ENCODE measurements around the gene SNTB2.

Gene SNTB2

DNA sequence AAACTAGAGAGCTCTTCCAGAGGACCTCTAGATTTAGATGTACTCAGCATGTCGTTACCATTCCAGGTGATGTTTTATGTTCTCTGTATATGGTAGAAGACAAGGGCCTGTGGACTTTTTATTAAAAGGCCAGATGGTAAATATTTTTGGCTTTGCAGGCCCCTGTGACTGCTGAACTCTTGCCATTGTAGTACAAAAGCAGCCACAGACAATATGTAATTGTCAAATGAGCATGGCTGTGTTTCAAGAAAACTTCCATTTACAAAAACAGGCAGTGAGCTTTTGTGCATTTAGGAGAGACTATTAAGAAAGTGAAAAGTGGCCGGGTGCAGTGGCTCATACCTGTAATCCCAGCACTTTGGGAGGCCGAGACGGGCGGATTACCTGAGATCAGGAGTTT lies 157.2 kb downstream of the SNTB2 start:
- no peaks in the 10 kb centered on the region for H3K27me3 ChIP-seq (ENCODE audit: control insufficient read depth in 3 of 3, insufficient read depth in 3 of 3, low read depth in 1 of 3, low read length in 3 of 3)
- H2BK12ac ChIP-seq (ENCODE audit: low read length), result no peak overlapping the region
- no peak overlapping the region for H3K14ac ChIP-seq (ENCODE audit: low read length)
- H3K9ac ChIP-seq (ENCODE audit: low read depth, low read length, poor library complexity), result no peak overlapping the region
- no peak overlapping the region for H3K4me3 ChIP-seq (ENCODE audit: low read length in 2 of 2)
- H3K4ac ChIP-seq (ENCODE audit: low read length), result no peak overlapping the region
- no peak overlapping the region for H2BK120ac ChIP-seq (ENCODE audit: low read depth, low read length)
- H2BK5ac ChIP-seq (ENCODE audit: low read length), result no peak overlapping the region
- no peak for DNase-seq (ENCODE audit: low spot score)
- no peak overlapping the region for H2AK5ac ChIP-seq (ENCODE audit: low read depth, low read length)
- no peak overlapping the region for H2AFZ ChIP-seq (ENCODE audit: low read length)
- WGBS, 2 donors (ENCODE audit: extremely low coverage in 2 of 2, insufficient read length in 2 of 2, insufficient replicate concordance in 1 of 2), result no CpG with 5 or more reads among the region's 5 CpGs
- H3K27ac ChIP-seq (replicated peaks; ENCODE audit: low read length), result no peak overlapping the region
- H3K4me2 ChIP-seq (ENCODE audit: insufficient read depth, low read length, poor library complexity, severe bottlenecking), result no peak overlapping the region
- no peak overlapping the region for H4K8ac ChIP-seq (ENCODE audit: low read depth, low read length)
- H2BK15ac ChIP-seq (ENCODE audit: low read length), result no peak overlapping the region
- no peak overlapping the region for H3K23ac ChIP-seq (ENCODE audit: low read depth, low read length, poor library complexity)
- peaks cover 3 to 7% of the 10 kb centered on the region in 2 donors for H3K4me1 ChIP-seq (ENCODE audit: control insufficient read depth in 2 of 2, insufficient read depth in 1 of 2, low read depth in 1 of 2, low read length in 2 of 2)
- H3K9me3 ChIP-seq (replicated peaks in 1 of 2; ENCODE audit: control insufficient read depth in 2 of 2, insufficient read depth in 1 of 2, low read depth in 1 of 2, low read length in 2 of 2), result no peaks in the 10 kb centered on the region
- no peak overlapping the region for H4K91ac ChIP-seq (ENCODE audit: low read depth, low read length, poor library complexity)
- no peak overlapping the region for H3K18ac ChIP-seq (ENCODE audit: low read length)
- H3K36me3 ChIP-seq (replicated peaks in 1 of 2; ENCODE audit: control insufficient read depth in 2 of 2, insufficient read depth in 2 of 2, low read length in 2 of 2), result peaks cover 10 to 52% of the 10 kb centered on the region in 2 donors
- peaks cover 7% of the 10 kb centered on the region for H3K79me1 ChIP-seq (ENCODE audit: low read depth, low read length)

DNA sequence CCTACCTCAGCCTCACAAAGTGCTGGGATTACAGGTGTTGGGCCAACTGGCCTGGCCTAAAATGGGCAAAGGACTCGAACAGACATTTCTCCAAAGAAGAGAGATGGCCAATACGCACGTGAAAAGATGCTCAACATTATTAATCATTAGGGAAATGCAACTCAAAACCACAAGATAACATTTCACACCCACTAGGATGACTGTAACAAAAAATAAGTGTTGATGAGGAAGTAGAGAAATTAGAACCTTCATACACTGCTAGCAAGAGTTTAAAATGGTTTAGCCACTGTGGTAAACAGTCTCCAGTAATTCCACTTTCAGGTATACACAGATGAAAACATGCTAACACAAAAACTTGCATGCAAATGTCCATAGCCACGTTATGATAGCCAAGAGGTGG lies 159.0 kb downstream of the SNTB2 start:
- Histone ChIP-seq H2AFZ (ENCODE audit: low read length) (no peak overlapping the region), H3K79me1 (ENCODE audit: low read depth, low read length) (no peaks in the 10 kb centered on the region), H2BK12ac (ENCODE audit: low read length) (no peak overlapping the region), H2BK120ac (ENCODE audit: low read depth, low read length) (no peak overlapping the region), H3K14ac (ENCODE audit: low read length) (no peak overlapping the region), H2BK15ac (ENCODE audit: low read length) (no peak overlapping the region), H3K4me1 (ENCODE audit: control insufficient read depth in 2 of 2, insufficient read depth in 1 of 2, low read depth in 1 of 2, low read length in 2 of 2) (peaks cover 0 to 1% of the 10 kb centered on the region in 2 donors), H4K91ac (ENCODE audit: low read depth, low read length, poor library complexity) (no peak overlapping the region), H3K27me3 (ENCODE audit: control insufficient read depth in 3 of 3, insufficient read depth in 3 of 3, low read depth in 1 of 3, low read length in 3 of 3) (no peaks in the 10 kb centered on the region), H3K18ac (ENCODE audit: low read length) (no peak overlapping the region), H3K9ac (ENCODE audit: low read depth, low read length, poor library complexity) (no peak overlapping the region), H3K4me2 (ENCODE audit: insufficient read depth, low read length, poor library complexity, severe bottlenecking) (no peak overlapping the region), H3K23ac (ENCODE audit: low read depth, low read length, poor library complexity) (no peak overlapping the region), H2AK5ac (ENCODE audit: low read depth, low read length) (no peak overlapping the region), H3K4ac (ENCODE audit: low read length) (no peak overlapping the region), H3K27ac (replicated peaks; ENCODE audit: low read length) (no peak overlapping the region), H3K36me3 (replicated peaks in 1 of 2; ENCODE audit: control insufficient read depth in 2 of 2, insufficient read depth in 2 of 2, low read length in 2 of 2) (peaks cover 10 to 59% of the 10 kb centered on the region in 2 donors), H2BK5ac (ENCODE audit: low read length) (no peak overlapping the region), H3K4me3 (ENCODE audit: low read length in 2 of 2) (no peak overlapping the region), H4K8ac (ENCODE audit: low read depth, low read length) (no peak overlapping the region), H3K9me3 (replicated peaks in 1 of 2; ENCODE audit: control insufficient read depth in 2 of 2, insufficient read depth in 1 of 2, low read depth in 1 of 2, low read length in 2 of 2) (no peaks in the 10 kb centered on the region)
- no peak for DNase-seq (ENCODE audit: low spot score)
- WGBS, 2 donors (ENCODE audit: extremely low coverage in 2 of 2, insufficient read length in 2 of 2, insufficient replicate concordance in 1 of 2), result no CpG with 5 or more reads among the region's 4 CpGs

DNA sequence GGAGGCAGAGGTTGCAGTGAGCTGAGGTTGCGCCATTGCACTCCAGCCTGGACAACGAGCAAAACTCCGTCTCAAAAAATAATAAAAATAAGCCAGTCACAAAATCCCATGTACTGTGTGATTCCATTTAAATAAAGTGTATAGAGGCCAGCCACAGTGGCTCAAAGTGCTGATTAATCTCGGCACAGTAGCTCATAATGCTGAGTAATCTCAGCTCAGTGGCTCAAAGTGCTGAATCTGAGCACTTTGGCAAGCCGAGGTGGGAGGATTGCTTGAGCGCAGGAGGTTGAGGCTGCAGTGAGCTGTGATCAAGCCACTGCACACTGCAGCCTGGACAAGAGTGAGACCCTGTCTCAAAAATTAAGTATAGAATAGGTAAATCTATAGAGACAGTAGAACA lies 159.7 kb downstream of the SNTB2 start:
- no peaks in the 10 kb centered on the region for H3K27me3 ChIP-seq (ENCODE audit: control insufficient read depth in 3 of 3, insufficient read depth in 3 of 3, low read depth in 1 of 3, low read length in 3 of 3)
- H3K14ac ChIP-seq (ENCODE audit: low read length), result no peak overlapping the region
- DNase-seq (ENCODE audit: low spot score), result no peak
- no peak overlapping the region for H3K4ac ChIP-seq (ENCODE audit: low read length)
- H2AFZ ChIP-seq (ENCODE audit: low read length), result no peak overlapping the region
- no peak overlapping the region for H4K8ac ChIP-seq (ENCODE audit: low read depth, low read length)
- no peak overlapping the region for H3K23ac ChIP-seq (ENCODE audit: low read depth, low read length, poor library complexity)
- H3K9me3 ChIP-seq (replicated peaks in 1 of 2; ENCODE audit: control insufficient read depth in 2 of 2, insufficient read depth in 1 of 2, low read depth in 1 of 2, low read length in 2 of 2), result no peaks in the 10 kb centered on the region
- H2BK12ac ChIP-seq (ENCODE audit: low read length), result no peak overlapping the region
- no peak overlapping the region for H3K18ac ChIP-seq (ENCODE audit: low read length)
- H3K4me1 ChIP-seq (ENCODE audit: control insufficient read depth in 2 of 2, insufficient read depth in 1 of 2, low read depth in 1 of 2, low read length in 2 of 2), result no peaks in the 10 kb centered on the region
- no peak overlapping the region for H2BK5ac ChIP-seq (ENCODE audit: low read length)
- no peak overlapping the region for H4K91ac ChIP-seq (ENCODE audit: low read depth, low read length, poor library complexity)
- H3K9ac ChIP-seq (ENCODE audit: low read depth, low read length, poor library complexity), result no peak overlapping the region
- WGBS, 2 donors (ENCODE audit: extremely low coverage in 2 of 2, insufficient read length in 2 of 2, insufficient replicate concordance in 1 of 2), result no CpG with 5 or more reads among the region's 6 CpGs
- no peak overlapping the region for H2BK120ac ChIP-seq (ENCODE audit: low read depth, low read length)
- no peak overlapping the region for H3K4me3 ChIP-seq (ENCODE audit: low read length in 2 of 2)
- no peak overlapping the region for H2AK5ac ChIP-seq (ENCODE audit: low read depth, low read length)
- no peak overlapping the region for H3K27ac ChIP-seq (replicated peaks; ENCODE audit: low read length)
- no peaks in the 10 kb centered on the region for H3K79me1 ChIP-seq (ENCODE audit: low read depth, low read length)
- H3K36me3 ChIP-seq (replicated peaks in 1 of 2; ENCODE audit: control insufficient read depth in 2 of 2, insufficient read depth in 2 of 2, low read length in 2 of 2), result peaks cover 5 to 58% of the 10 kb centered on the region in 2 donors
- H2BK15ac ChIP-seq (ENCODE audit: low read length), result no peak overlapping the region
- H3K4me2 ChIP-seq (ENCODE audit: insufficient read depth, low read length, poor library complexity, severe bottlenecking), result no peak overlapping the region

DNA sequence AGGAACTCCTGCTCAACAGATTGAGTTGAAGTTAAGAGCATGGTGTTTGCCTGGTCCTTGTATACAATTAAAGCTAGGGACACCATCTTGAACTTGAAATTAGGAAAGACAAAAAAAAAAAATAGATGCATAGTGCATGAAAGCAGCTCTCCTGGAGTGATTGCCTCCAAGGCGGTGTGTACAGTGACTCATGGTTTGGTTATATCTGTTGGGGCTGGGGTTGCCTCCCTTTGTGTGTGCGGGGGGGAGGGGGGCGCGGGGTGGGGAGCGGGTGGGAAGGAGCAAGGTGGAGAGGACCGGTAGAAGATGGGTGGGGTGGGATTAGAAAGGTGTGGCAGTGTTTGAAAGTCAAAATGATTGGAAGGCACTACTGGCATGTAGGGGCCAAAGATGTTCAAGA lies 161.3 kb downstream of the SNTB2 start:
- H2BK120ac ChIP-seq (ENCODE audit: low read depth, low read length), result no peak overlapping the region
- no peak overlapping the region for H2BK5ac ChIP-seq (ENCODE audit: low read length)
- no peak overlapping the region for H3K14ac ChIP-seq (ENCODE audit: low read length)
- peaks cover 1 to 53% of the 10 kb centered on the region in 2 donors for H3K36me3 ChIP-seq (replicated peaks in 1 of 2; ENCODE audit: control insufficient read depth in 2 of 2, insufficient read depth in 2 of 2, low read length in 2 of 2)
- H3K18ac ChIP-seq (ENCODE audit: low read length), result no peak overlapping the region
- no peak overlapping the region for H2AFZ ChIP-seq (ENCODE audit: low read length)
- no peaks in the 10 kb centered on the region for H3K27me3 ChIP-seq (ENCODE audit: control insufficient read depth in 3 of 3, insufficient read depth in 3 of 3, low read depth in 1 of 3, low read length in 3 of 3)
- no peak overlapping the region for H3K4me3 ChIP-seq (ENCODE audit: low read length in 2 of 2)
- H2AK5ac ChIP-seq (ENCODE audit: low read depth, low read length), result no peak overlapping the region
- no peak overlapping the region for H3K23ac ChIP-seq (ENCODE audit: low read depth, low read length, poor library complexity)
- no peak overlapping the region for H2BK12ac ChIP-seq (ENCODE audit: low read length)
- no peaks in the 10 kb centered on the region for H3K4me1 ChIP-seq (ENCODE audit: control insufficient read depth in 2 of 2, insufficient read depth in 1 of 2, low read depth in 1 of 2, low read length in 2 of 2)
- no peak overlapping the region for H3K4me2 ChIP-seq (ENCODE audit: insufficient read depth, low read length, poor library complexity, severe bottlenecking)
- H3K9me3 ChIP-seq (replicated peaks in 1 of 2; ENCODE audit: control insufficient read depth in 2 of 2, insufficient read depth in 1 of 2, low read depth in 1 of 2, low read length in 2 of 2), result no peaks in the 10 kb centered on the region
- no peak overlapping the region for H4K91ac ChIP-seq (ENCODE audit: low read depth, low read length, poor library complexity)
- no peak overlapping the region for H3K4ac ChIP-seq (ENCODE audit: low read length)
- no peak for DNase-seq (ENCODE audit: low spot score)
- no peak overlapping the region for H3K27ac ChIP-seq (replicated peaks; ENCODE audit: low read length)
- no peak overlapping the region for H3K9ac ChIP-seq (ENCODE audit: low read depth, low read length, poor library complexity)
- no peak overlapping the region for H2BK15ac ChIP-seq (ENCODE audit: low read length)
- no peak overlapping the region for H4K8ac ChIP-seq (ENCODE audit: low read depth, low read length)
- no peaks in the 10 kb centered on the region for H3K79me1 ChIP-seq (ENCODE audit: low read depth, low read length)
- no CpG with 5 or more reads among the region's 6 CpGs for WGBS, 2 donors (ENCODE audit: extremely low coverage in 2 of 2, insufficient read length in 2 of 2, insufficient replicate concordance in 1 of 2)

Measured in neuronal stem cell (in vitro differentiated cells).